SH-SY5Y (cell line): Measurements from ENCODE around the gene ABCD1.

ENCODE experiments used
- GATA2 ChIP-seq: IDR thresholded peaks from 2 replicates; pipeline ENCODE4 v1.6.1; 2011; ENCODE audit warnings: mild to moderate bottlenecking, low read depth, low read length
- GATA3 ChIP-seq: IDR thresholded peaks from 2 replicates; pipeline ENCODE4 v1.6.1; 2011; ENCODE audit warnings: low read depth, mild to moderate bottlenecking, low read length, moderate library complexity

DNA sequence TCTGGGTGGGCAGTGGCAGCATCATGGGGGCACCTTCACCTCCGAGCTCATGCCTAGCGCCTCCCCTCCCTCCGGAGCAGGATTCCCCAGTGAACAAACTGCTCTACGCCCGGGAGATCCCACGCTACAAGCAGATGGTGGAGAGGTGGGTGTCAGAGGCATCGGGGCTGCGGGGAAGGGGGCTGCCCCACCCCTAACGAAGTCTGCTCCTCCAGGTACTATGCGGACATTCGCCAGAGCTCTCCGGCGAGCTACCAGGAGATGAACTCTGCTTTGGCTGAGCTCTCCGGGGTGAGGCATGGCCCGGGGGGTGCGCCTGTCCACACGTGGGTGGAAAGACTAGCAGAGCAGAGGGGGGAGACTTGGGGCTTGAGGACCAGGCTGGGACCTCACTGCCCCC is 53.5 kb downstream of the ABCD1 start:
- TF ChIP-seq GATA2, result no peak
- TF ChIP-seq GATA3, result no peak
